ENCODE data around the gene MMP28.
A peak's percentile ranks its signal among the peaks of the same experiment; 100 is the strongest.

MMP28 gene

DNA sequence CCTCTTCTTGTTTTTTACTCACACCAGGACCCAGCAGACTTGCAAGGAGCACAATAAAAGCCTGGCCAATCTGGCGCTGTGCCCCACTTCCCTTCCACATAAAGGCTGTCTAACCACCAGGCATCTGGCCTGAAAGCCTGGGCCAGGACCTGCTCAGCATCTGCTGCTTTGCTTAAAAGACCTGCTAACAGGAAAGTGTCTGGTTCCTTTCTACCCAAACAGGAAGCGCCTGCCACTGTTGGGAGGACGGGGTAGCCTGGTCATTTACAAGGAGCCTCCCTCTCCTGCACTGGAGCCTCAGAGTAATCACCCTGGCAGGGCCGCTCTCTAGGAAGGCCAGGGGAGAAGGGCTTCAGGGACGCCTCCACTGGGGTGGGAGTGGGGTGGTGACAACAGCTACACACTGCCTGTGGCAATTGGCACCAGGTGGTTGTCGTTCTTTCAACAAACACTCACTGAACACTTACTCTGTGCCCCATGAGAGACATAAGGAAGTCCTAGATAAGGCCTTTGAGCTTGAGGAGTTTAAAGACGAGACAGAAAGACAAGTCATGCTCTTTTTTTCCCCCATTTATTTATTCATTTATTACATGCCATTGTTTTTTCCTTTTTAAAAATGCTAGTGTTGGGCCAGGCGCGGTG, 6.3 kb upstream of the MMP28 start:
- H3K4me3 ChIP-seq (ENCODE audit: control insufficient read depth, low read depth, low read length) = no peak overlapping the region
- TF ChIP-seq, protein P1, sequence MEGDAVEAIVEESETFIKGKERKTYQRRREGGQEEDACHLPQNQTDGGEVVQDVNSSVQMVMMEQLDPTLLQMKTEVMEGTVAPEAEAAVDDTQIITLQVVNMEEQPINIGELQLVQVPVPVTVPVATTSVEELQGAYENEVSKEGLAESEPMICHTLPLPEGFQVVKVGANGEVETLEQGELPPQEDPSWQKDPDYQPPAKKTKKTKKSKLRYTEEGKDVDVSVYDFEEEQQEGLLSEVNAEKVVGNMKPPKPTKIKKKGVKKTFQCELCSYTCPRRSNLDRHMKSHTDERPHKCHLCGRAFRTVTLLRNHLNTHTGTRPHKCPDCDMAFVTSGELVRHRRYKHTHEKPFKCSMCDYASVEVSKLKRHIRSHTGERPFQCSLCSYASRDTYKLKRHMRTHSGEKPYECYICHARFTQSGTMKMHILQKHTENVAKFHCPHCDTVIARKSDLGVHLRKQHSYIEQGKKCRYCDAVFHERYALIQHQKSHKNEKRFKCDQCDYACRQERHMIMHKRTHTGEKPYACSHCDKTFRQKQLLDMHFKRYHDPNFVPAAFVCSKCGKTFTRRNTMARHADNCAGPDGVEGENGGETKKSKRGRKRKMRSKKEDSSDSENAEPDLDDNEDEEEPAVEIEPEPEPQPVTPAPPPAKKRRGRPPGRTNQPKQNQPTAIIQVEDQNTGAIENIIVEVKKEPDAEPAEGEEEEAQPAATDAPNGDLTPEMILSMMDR (conservative IDR thresholded peaks at IDR 0.05; ENCODE audit: control insufficient read depth, insufficient read depth, low read depth, low read length) = no peak
- peak; percentile 47 for DNase-seq (ENCODE audit: low read depth)

DNA sequence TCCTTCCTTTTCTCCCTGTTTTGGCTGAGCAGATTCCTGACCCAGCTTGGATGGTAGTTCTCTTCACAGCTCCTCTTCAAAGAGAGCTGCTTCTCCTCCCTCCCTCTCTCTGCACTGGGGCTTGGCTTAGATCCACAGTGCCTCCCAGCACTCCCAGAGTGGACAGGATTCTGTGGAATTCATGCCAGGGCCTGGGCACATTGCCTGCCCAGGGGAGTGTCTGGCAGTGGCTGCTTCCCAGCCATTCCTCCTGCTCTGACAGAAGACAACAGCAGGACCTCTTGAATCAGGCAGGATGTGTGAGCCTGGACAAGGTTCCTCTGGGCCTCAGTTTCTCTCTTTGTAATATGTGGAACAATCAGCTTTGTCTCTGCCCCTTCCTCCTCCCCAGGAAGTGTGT, 4.5 kb upstream of the MMP28 start:
- no peak overlapping the region for H3K4me3 ChIP-seq (ENCODE audit: control insufficient read depth, low read depth, low read length)
- no peak for DNase-seq (ENCODE audit: low read depth)
- TF ChIP-seq, protein P1 (conservative IDR thresholded peaks at IDR 0.05; ENCODE audit: control insufficient read depth, insufficient read depth, low read depth, low read length) = no peak

- H3K4me3 ChIP-seq (ENCODE audit: control insufficient read depth, low read depth, low read length) = no peak overlapping the region
- no peak for DNase-seq (ENCODE audit: low read depth)
- TF ChIP-seq, protein P1 (conservative IDR thresholded peaks at IDR 0.05; ENCODE audit: control insufficient read depth, insufficient read depth, low read depth, low read length) = no peak
These were observed 2.5 kb upstream of the MMP28 start for GRCh38 chr17:35797918-35798317.

- DNase-seq (ENCODE audit: low read depth) = no peak
- no peak overlapping the region for H3K4me3 ChIP-seq (ENCODE audit: control insufficient read depth, low read depth, low read length)
- TF ChIP-seq, protein P1 (conservative IDR thresholded peaks at IDR 0.05; ENCODE audit: control insufficient read depth, insufficient read depth, low read depth, low read length) = no peak
These were observed 1.9 kb upstream of the MMP28 start for GRCh38 chr17:35797370-35797769.

GRCh38 chr17:35796942-35797341, 1.5 kb upstream of the MMP28 start:
- no peak overlapping the region for H3K4me3 ChIP-seq (ENCODE audit: control insufficient read depth, low read depth, low read length)
- TF ChIP-seq, protein P1 (conservative IDR thresholded peaks at IDR 0.05; ENCODE audit: control insufficient read depth, insufficient read depth, low read depth, low read length) = no peak
- DNase-seq (ENCODE audit: low read depth) = no peak

DNA sequence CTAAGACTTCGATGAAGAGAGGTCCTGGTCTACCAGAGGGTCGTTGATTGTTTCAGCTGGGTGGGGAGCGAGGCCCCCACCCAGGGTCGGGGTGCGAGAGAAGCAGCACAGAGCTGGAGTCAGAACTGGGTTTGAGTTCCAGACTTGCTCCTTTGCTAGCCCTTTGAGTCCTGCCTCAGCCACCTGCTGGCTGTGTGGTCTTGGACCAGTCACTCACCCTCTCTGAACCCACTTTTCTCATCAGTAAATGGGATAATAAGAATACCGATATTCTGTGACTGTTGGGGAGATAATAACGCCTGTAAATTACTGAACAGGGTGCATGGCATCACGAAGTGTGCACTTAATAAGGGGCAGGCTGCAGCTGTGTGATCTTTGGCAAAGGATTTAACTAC, 427 bp upstream of the MMP28 start:
- H3K4me3 ChIP-seq (ENCODE audit: control insufficient read depth, low read depth, low read length) = peak overlapping the region; percentile 23
- TF ChIP-seq, protein P1 (conservative IDR thresholded peaks at IDR 0.05; ENCODE audit: control insufficient read depth, insufficient read depth, low read depth, low read length) = no peak
- no peak for DNase-seq (ENCODE audit: low read depth)

GRCh38 chr17:35793257-35793656, 2.2 kb downstream of the MMP28 start:
- H3K4me3 ChIP-seq (ENCODE audit: control insufficient read depth, low read depth, low read length) = no peak overlapping the region
- TF ChIP-seq, protein P1 (conservative IDR thresholded peaks at IDR 0.05; ENCODE audit: control insufficient read depth, insufficient read depth, low read depth, low read length) = no peak
- DNase-seq (ENCODE audit: low read depth) = no peak

Data from fibroblast of mammary gland (primary cell).